Right forelimb (tissue), 1 donor: ENCODE data around the gene TSPOAP1.

Experiments used
- DNase-seq: peaks from one replicate; pipeline ENCODE4 v3.0.0-alpha.2; 2018

Gene TSPOAP1

GRCh38 chr17:58316260-58316960 lies 12.2 kb downstream of the TSPOAP1 start:
- peak; percentile 37 for DNase-seq

GRCh38 chr17:58315750-58316149 lies 12.8 kb downstream of the TSPOAP1 start:
- DNase-seq, result peak; percentile 17

GRCh38 chr17:58315281-58315711 lies 13.3 kb downstream of the TSPOAP1 start:
- DNase-seq, result no peak

GRCh38 chr17:58314706-58315015 lies 13.9 kb downstream of the TSPOAP1 start:
- peak; percentile 19 for DNase-seq

GRCh38 chr17:58313815-58314705 lies 14.5 kb downstream of the TSPOAP1 start:
- DNase-seq, result peak; percentile 13

GRCh38 chr17:58312829-58313228 lies 15.8 kb downstream of the TSPOAP1 start:
- DNase-seq, result no peak

- peak; percentile 37 for DNase-seq
Measured at GRCh38 chr17:58312021-58312630, 16.5 kb downstream of the TSPOAP1 start.

- peak; percentile 37 for DNase-seq
Measured at GRCh38 chr17:58311429-58311894, 17.1 kb downstream of the TSPOAP1 start.

GRCh38 chr17:58310511-58311428 lies 17.8 kb downstream of the TSPOAP1 start:
- peak; percentile 15 for DNase-seq

- DNase-seq, result no peak
Measured at GRCh38 chr17:58309918-58310259, 18.7 kb downstream of the TSPOAP1 start.

- peak; percentile 24 for DNase-seq
Measured at GRCh38 chr17:58308985-58309917, 19.3 kb downstream of the TSPOAP1 start.

GRCh38 chr17:58308173-58308984 lies 20.2 kb downstream of the TSPOAP1 start:
- peak; percentile 36 for DNase-seq

GRCh38 chr17:58307468-58308172 lies 21.0 kb downstream of the TSPOAP1 start:
- DNase-seq, result peak; percentile 40

GRCh38 chr17:58306131-58306951 lies 22.3 kb downstream of the TSPOAP1 start:
- DNase-seq, result no peak

- DNase-seq, result no peak
Measured at GRCh38 chr17:58305626-58306025, 23.0 kb downstream of the TSPOAP1 start.

- no peak for DNase-seq
Measured at GRCh38 chr17:58304750-58305486, 23.7 kb downstream of the TSPOAP1 start.

- no peak for DNase-seq
Measured at GRCh38 chr17:58303971-58304749, 24.4 kb downstream of the TSPOAP1 start.
